ENCODE data around the gene PSMA8.

The PSMA8 gene

GRCh38 chr18:26133652-26134051 is at the start of gene PSMA8:
Gene PSMA8 (plus strand): TSS chr18:26133869. CDS start chr18:26133966, 97 bp downstream.
- TF ChIP-seq CTCF (conservative IDR thresholded peaks at IDR 0.05) = no peak
- H3K27ac ChIP-seq = no peak within 1 kb of the TSS

DNA sequence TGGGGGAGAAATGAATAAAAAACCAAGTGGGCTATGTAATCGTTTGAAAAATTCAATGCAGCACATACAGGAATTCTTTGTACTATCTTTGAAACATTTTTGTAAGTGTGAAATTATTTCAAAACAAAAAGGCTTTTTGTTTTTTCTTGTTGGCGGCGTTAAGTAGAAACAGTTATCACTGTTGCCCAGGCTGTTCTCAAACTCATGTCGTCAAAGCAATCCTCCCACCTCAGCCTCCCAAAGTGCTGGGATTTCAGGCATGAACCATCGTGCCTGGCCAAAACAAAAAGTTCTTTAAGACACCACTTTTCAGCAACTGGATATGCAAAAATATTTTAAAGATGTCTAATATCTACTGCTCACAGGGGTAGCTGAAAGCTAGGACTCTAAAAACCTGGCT is 48.6 kb upstream of the PSMA8 start:
- no peak overlapping the region for H3K27ac ChIP-seq
- TF ChIP-seq CTCF (conservative IDR thresholded peaks at IDR 0.05) = no peak

- no peak for TF ChIP-seq CTCF (conservative IDR thresholded peaks at IDR 0.05)
- peak overlapping the region; percentile 98 for H3K27ac ChIP-seq
These were observed 46.7 kb upstream of the PSMA8 start for GRCh38 chr18:26086959-26087358.

DNA sequence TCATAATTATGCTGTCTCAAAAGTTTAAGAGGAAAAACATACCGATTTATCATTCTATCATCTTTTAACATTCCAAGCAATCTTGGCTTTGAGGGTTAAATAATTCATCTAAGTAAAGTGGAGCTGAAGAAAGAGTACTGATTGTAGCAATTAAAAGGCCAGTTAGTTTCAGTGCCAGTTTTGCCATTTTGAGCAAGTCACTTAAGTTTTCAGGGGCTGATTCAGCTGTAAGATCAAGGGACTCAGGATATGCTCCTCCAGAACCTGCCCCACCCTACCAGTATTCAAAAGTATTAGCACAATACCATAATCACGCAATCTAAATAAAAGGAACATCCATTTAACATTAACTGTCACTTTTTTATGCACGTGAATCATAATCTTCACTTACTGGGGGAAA is 45.2 kb upstream of the PSMA8 start:
- TF ChIP-seq CTCF (conservative IDR thresholded peaks at IDR 0.05) = no peak
- H3K27ac ChIP-seq = peak overlapping the region; percentile 98

DNA sequence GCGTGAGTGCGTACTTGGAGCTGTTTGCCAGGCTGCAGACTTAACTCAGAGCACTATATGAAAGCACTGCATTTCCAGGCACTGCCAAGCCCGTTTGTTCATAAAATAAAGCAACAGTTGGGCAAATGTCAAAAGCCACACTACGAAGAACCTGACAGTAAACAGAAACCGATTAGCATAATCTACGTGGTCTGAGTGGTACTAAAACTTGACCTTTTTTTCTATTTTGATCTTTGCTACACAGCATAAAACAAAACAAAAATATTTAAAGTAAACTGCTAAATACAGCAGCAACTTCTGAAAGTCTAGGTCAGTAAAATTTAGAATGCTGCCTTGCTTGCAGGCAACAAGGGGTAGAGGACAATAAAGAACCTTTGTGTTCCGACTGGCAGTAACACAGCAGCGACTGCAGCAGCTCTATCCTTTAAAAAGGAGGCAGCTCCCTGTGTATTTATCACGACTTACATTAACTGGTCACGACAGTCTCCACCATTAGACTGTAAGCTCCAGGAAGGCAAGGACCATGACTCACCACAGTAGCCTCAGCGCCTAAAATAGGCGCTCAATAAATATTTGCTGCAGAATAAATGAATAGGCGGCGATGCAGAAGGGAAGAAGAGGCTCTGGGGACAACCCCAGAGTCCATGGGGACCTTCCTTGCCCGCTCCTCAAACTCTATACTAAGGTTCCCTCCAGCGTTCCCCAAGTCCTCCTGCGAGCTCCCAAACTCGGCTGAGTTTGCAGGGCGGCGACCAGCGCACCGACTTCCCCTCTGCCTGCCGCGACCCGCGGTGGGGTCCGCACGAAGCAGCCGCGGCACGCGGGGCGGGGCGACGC is 44.2 kb upstream of the PSMA8 start:
- peak overlapping the region; percentile 98 for H3K27ac ChIP-seq
- no peak for TF ChIP-seq CTCF (conservative IDR thresholded peaks at IDR 0.05)

GRCh38 chr18:26090130-26091046 is 43.3 kb upstream of the PSMA8 start, which contains the start of gene SS18:
Gene SS18 (minus strand): TSS chr18:26090613. CDS start chr18:26090569, 44 bp downstream.
- TF ChIP-seq CTCF (conservative IDR thresholded peaks at IDR 0.05) = no peak
- H3K27ac ChIP-seq = peak within 1 kb of the TSS; percentile 98

DNA sequence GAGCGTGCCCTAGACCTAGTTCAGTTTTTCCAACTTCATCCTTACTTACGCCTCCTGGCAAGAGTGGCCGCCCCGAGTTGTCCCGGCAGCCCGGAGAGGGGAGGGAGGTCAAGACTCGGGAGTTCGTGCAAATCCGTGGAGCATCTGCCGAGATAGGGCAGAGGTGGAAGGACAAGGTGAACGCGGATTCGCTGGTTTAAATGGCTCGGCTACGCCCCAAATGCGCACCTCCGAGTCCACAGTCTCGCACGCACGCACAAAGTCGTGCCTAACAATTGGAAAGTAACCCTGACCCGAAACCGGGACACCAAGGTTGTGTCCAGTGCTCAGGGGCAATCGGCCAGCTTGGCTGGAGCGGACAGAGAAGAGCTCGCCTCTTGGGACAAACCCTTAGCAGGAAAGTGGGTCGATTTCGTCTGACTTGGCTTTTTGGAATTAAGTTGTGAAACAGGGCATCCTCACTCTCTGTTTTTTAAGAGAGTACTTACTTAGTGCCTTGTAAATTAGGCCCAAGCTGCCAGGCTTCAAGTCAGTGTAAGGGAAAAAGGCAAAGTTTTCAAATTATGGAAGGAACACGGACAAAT is 42.5 kb upstream of the PSMA8 start:
- peak overlapping the region; percentile 98 for H3K27ac ChIP-seq
- no peak for TF ChIP-seq CTCF (conservative IDR thresholded peaks at IDR 0.05)
